Bronchial epithelial cell (primary cell): Measurements from ENCODE around the gene UNK. TPM values are rescaled to one million over a fixed set of nuclear protein-coding genes. Genes with fewer than 3 reads are reported as not detected.
"Not testable (repeated sequence)": the region's sequence is repeated elsewhere in the genome, so short reads cannot be mapped to it uniquely, and the experiment has no call there.

Source experiments
- DNase-seq: peaks from one replicate; pipeline ENCODE4 v3.0.0-alpha.2; 2010; ENCODE audit warnings: low read depth
- FAIRE-seq: peaks from 2 replicates; lab custom pipeline; 2011; peaks lifted over from hg19 to GRCh38; lab: Jason Lieb, UNC
- H3K27me3 ChIP-seq: 2 replicates; pipeline ENCODE4 v1.5.1; 2011; ENCODE audit warnings: low read length; ENCODE audit not compliant: control insufficient read depth, insufficient read depth
- H3K36me3 ChIP-seq: 2 replicates; pipeline ENCODE4 v1.5.1; 2011; ENCODE audit warnings: low read length; ENCODE audit not compliant: control insufficient read depth, insufficient read depth
- H3K4me3 ChIP-seq: 2 replicates; pipeline ENCODE4 v1.5.1; 2011; ENCODE audit warnings: mild to moderate bottlenecking, low read depth, low read length, control low read depth
- CTCF ChIP-seq: IDR thresholded peaks from 2 replicates; pipeline ENCODE4 v1.5.1; 2011; ENCODE audit warnings: mild to moderate bottlenecking, moderate library complexity, low read length, control low read depth, inconsistent platforms; ENCODE audit not compliant: insufficient read depth, severe bottlenecking
- total RNA-seq: library from RNA; depleted of rRNA; stranded (reverse); fragments of >200 nt; gene quantifications from 2 replicates; pipeline ENCODE4 v1.2.1, GENCODE V29; 2014

Gene UNK
- total RNA-seq, 1 donor from 2014 or later = 10.8 TPM

DNA sequence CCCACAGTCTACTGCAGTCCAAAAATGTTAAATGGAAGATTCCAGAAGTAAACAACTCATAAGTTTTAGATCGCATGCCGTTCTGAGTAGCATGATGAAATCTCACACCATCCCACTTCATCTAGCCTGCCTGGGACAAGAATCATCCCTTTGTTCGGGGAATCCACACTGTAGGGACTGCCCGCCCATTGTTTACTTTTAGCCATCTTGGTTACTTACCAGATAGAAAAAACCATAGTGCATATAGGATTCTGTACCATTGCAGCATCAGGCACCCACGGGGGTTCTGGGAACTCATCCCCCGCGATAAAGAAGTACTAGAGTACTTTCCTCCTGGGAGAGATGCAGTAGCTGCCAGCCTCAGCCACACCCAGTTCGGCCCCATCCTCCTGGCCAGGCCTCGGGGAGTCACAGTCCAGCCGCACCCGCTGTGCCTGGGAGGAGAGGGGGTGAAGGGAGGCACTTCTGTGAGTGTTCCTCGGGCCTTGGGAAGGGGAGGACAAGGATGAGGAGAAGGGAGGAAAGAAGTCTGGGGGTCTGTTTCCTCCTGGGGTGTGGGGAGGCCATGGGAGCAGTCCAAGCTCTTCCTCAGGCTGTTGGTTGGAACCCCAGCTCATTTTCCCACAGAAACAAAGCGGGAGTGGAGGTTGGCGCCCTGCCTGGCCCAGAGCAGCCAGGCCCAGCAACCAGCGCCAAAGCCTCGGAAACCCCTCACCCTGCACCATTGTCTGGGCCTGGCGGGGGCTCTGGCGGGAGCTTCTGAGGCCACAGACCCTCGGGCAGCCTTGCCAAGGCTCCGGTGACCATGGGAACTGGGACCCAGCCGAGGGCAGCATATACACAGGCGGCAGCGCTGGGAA lies 84.9 kb downstream of the UNK start:
- no peak for FAIRE-seq
- no peak for TF ChIP-seq CTCF
- Histone ChIP-seq H3K4me3 (no peak overlapping the region), H3K27me3 (no peaks in the 10 kb centered on the region), H3K36me3 (no peaks in the 10 kb centered on the region)
- peak; percentile 54 for DNase-seq

- not testable (repeated sequence) for H3K4me3 ChIP-seq, H3K36me3 ChIP-seq, H3K27me3 ChIP-seq, FAIRE-seq, DNase-seq
Observed at GRCh38 chr17:75870228-75870627, 85.6 kb downstream of the UNK start.

GRCh38 chr17:75872434-75873351 lies 88.1 kb downstream of the UNK start:
- peak; percentile 81 for DNase-seq
- no peak for TF ChIP-seq CTCF
- no peak overlapping the region for H3K4me3 ChIP-seq
- FAIRE-seq = no peak
- H3K36me3 ChIP-seq = peaks cover 1% of the 10 kb centered on the region
- H3K27me3 ChIP-seq = no peaks in the 10 kb centered on the region

GRCh38 chr17:75873587-75874322 lies 89.1 kb downstream of the UNK start:
- Histone ChIP-seq H3K27me3 (no peaks in the 10 kb centered on the region), H3K36me3 (peaks cover 1% of the 10 kb centered on the region), H3K4me3 (no peak overlapping the region)
- FAIRE-seq (no peak), DNase-seq (no peak)
- TF ChIP-seq CTCF = no peak

DNA sequence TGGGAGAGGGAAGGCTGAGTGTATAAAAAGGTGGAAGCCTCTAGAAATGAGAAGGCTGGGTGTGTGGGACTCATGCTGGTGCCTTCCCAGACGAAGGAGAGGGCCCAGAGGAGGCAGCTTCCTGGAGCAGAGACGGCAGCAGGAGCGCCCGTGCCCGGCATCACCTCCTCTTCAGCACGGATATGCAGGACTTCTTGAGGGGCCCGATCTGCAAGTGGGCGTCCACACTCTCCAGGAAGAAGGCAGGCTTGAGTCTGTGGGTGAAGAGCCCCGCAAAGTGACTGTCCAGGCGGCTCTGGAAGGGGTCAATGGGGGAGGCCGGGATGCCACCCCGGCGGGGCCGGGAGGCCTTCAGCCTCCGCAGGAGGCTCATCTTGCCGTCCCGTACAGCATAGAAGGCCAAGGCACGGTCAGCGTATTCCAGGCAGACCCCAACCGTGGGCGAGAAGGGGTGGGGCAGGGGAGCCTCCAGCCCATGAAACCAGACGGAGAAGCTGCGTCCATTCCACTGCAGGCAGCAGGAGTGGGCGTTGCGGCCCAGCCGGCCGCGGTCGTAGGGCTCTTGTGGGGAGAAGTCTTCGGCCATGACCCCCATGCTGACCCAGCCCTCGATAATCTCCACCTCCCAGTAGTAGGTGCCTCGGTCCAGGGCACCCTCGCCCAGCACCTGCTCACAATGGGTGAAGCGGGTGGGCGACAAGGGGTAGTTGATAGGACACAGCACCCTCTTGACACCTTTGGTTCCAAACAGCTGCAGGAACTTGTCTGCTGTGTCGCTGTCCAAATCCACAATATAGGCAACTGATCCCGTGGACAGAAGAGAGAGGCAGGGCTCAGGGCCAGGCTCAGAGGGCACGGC lies 89.9 kb downstream of the UNK start:
- no peak overlapping the region for H3K4me3 ChIP-seq
- no peak for FAIRE-seq
- H3K36me3 ChIP-seq = peaks cover 1% of the 10 kb centered on the region
- H3K27me3 ChIP-seq = no peaks in the 10 kb centered on the region
- no peak for DNase-seq
- no peak for TF ChIP-seq CTCF

Other genes with a start within 250 kb of the UNK start
- gene MYO15B, start 197.0 kb upstream of the UNK start, total RNA-seq = 1.6 and 3.6 TPM in 2 replicates
- 3.9 and 7.4 TPM in 2 replicates for gene SMIM5, start 151.4 kb upstream of the UNK start, total RNA-seq
- 11.6 and 28.9 TPM in 2 replicates for gene RECQL5, start 117.7 kb upstream of the UNK start, total RNA-seq
- 58.4 and 65.0 TPM in 2 replicates for gene SAP30BP, start 117.5 kb upstream of the UNK start, total RNA-seq
- gene ITGB4, start 63.3 kb upstream of the UNK start, total RNA-seq = 297 and 565 TPM in 2 replicates
- 13.4 and 32.8 TPM in 2 replicates for gene GALK1, start 19.6 kb upstream of the UNK start, total RNA-seq
- 4.7 and 17.0 TPM in 2 replicates for gene UNC13D, start 59.6 kb downstream of the UNK start, total RNA-seq
- 17.9 and 20.2 TPM in 2 replicates for gene WBP2, start 70.5 kb downstream of the UNK start, total RNA-seq
- gene TRIM47, start 93.8 kb downstream of the UNK start, total RNA-seq = 10.5 and 14.6 TPM in 2 replicates
- gene TRIM65, start 112.1 kb downstream of the UNK start, total RNA-seq = 13.2 and 21.1 TPM in 2 replicates
- 27.4 and 31.7 TPM in 2 replicates for gene MRPL38, start 120.1 kb downstream of the UNK start, total RNA-seq
- gene FBF1, start 156.2 kb downstream of the UNK start, total RNA-seq = 10.5 and 16.0 TPM in 2 replicates
- gene ACOX1, start 194.4 kb downstream of the UNK start, total RNA-seq = 39.8 and 49.5 TPM in 2 replicates
- gene TEN1, start 194.4 kb downstream of the UNK start, total RNA-seq = 19.6 and 24.5 TPM in 2 replicates
- 0.64 and 1.3 TPM in 2 replicates for gene CDK3, start 216.0 kb downstream of the UNK start, total RNA-seq
- gene EVPL, start 242.5 kb downstream of the UNK start, total RNA-seq = 27.1 and 93.3 TPM in 2 replicates